Transverse colon (tissue), 3 donors: ENCODE data around the gene HEYL.

Experiments used
- EP300 ChIP-seq: sonication (generic); formaldehyde crosslinking; IDR thresholded peaks from one replicate; pipeline ENCODE4 v1.6.1; 2017; ENCODE audit warnings: antibody characterized with exemption, low read depth
- POLR2A ChIP-seq: fragments of 450-650 bp; IDR thresholded peaks from one replicate; pipeline ENCODE4 v1.6.1; 2016; ENCODE audit warnings: antibody characterized with exemption, mild to moderate bottlenecking, moderate library complexity
- TF ChIP-seq, protein P1 (sequence below), 5 experiments: fragments of 200-600 bp in 3 of 5; fragments of 450-650 bp in 2 of 5; sonication (generic) in 3 of 5; IDR thresholded peaks; 1 replicate in 2 of 5; 2 replicates in 3 of 5; pipeline ENCODE4 v1.5.1; 2016 to 2017; ENCODE audit warnings: antibody characterized with exemption in 5 of 5, inconsistent platforms in 3 of 5, mild to moderate bottlenecking in 2 of 5, moderate library complexity in 1 of 5

DNA sequence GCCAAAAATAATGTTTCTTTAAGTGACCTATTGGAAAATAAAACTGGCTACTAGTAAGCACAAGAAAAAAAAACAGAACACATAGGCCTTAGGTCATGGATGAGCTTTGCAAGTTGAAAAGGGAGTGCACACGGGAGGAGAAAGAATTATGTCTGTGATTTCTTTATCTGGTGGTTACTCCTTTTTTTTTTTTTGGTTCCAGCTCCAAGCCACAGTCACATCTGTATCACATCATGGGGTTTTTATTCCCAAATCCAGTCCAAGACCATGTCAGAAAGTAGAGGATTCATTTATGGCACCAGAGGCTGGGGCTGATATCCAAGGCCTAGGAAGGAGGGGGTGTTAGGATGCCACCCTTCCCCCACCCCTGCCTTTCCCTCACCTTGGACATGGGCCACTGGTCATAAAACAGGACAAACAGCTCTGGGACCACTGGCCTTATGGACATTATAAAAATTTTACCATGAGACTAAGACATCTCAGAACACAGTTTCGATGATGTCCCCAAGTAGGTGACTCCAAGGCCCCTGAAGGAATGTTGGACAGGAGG is 10.3 kb upstream of the HEYL start:
- TF ChIP-seq, protein P1, sequence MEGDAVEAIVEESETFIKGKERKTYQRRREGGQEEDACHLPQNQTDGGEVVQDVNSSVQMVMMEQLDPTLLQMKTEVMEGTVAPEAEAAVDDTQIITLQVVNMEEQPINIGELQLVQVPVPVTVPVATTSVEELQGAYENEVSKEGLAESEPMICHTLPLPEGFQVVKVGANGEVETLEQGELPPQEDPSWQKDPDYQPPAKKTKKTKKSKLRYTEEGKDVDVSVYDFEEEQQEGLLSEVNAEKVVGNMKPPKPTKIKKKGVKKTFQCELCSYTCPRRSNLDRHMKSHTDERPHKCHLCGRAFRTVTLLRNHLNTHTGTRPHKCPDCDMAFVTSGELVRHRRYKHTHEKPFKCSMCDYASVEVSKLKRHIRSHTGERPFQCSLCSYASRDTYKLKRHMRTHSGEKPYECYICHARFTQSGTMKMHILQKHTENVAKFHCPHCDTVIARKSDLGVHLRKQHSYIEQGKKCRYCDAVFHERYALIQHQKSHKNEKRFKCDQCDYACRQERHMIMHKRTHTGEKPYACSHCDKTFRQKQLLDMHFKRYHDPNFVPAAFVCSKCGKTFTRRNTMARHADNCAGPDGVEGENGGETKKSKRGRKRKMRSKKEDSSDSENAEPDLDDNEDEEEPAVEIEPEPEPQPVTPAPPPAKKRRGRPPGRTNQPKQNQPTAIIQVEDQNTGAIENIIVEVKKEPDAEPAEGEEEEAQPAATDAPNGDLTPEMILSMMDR (IDR thresholded peaks at IDR 0.05) = no peak
- TF ChIP-seq POLR2A (no peak), EP300 (no peak)
